K562 (cell line): ENCODE results near the gene SPATA17.

Experiments
- BCL6 ChIP-seq: fragments of 250-450 bp; sonication (Bioruptor Pico); IDR thresholded peaks from 2 replicates; pipeline ENCODE4 v1.4.0; 2020
- CBFA2T2 ChIP-seq: fragments of 450-650 bp; conservative IDR thresholded peaks from 2 replicates; pipeline ENCODE4 v1.6.1; 2017; ENCODE audit warnings: mild to moderate bottlenecking
- MYNN ChIP-seq, 2 experiments: sonication (generic); formaldehyde crosslinking in 1 of 2; IDR thresholded peaks; 2 replicates each; pipeline versions ENCODE4 v1.5.0 to v1.6.1; 2016 to 2020; ENCODE audit warnings: antibody characterized with exemption in 1 of 2, missing genetic modification reagents in 1 of 2
- NR1H2 ChIP-seq: sonication (generic); formaldehyde crosslinking; IDR thresholded peaks from 2 replicates; pipeline ENCODE4 v1.4.0; 2020; ENCODE audit warnings: mild to moderate bottlenecking, missing genetic modification reagents
- POLR2A ChIP-seq: fragments of 450-650 bp; conservative IDR thresholded peaks from 2 replicates; pipeline ENCODE4 v1.6.1; 2016
- SNRNP70 ChIP-seq: fragments of 200-400 bp; formaldehyde crosslinking; optimal IDR thresholded peaks from 2 replicates; pipeline ENCODE3; 2017; ENCODE audit warnings: low read depth, low read length
- SP1 ChIP-seq: sonication (generic); formaldehyde crosslinking; IDR thresholded peaks from 2 replicates; pipeline ENCODE4 v1.8.1; 2022; ENCODE audit warnings: mild to moderate bottlenecking, missing genetic modification reagents
- ZNF282 ChIP-seq: sonication (generic); formaldehyde crosslinking; IDR thresholded peaks from 2 replicates; pipeline ENCODE4 v1.8.1; 2023; ENCODE audit warnings: missing genetic modification reagents
- TF ChIP-seq, protein P1 (sequence below): sonication (generic); formaldehyde crosslinking; IDR thresholded peaks from 2 replicates; pipeline ENCODE4 v1.9.0; 2022; ENCODE audit warnings: mild to moderate bottlenecking, missing genetic modification reagents
- TF ChIP-seq, protein P2 (sequence below): fragments of 450-650 bp; IDR thresholded peaks from 2 replicates; pipeline ENCODE4 v1.6.1; 2018; ENCODE audit warnings: mild to moderate bottlenecking, low read depth; ENCODE audit not compliant: partially characterized antibody

DNA sequence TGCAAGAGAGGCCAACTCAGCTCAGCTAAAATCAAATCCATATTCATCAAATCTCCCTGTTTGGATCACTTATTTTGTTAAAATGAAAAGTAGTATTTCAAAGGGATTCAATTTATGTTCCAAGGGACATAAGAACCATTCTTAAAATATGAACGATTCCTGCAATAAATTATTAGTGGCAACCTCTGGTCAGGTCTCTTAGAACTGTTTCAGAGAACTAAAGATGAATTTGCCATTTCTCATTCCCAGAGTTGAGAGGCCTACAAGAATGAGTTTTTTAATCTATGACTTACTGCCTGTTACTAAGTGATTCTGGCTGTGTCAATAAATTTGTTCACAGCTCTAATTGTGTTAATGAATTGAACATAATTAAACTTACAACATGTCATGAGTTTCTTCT, 268.5 kb downstream of the SPATA17 start:
- TF ChIP-seq NR1H2 (CRISPR knock-in tag) (no peak), CBFA2T2 (no peak), POLR2A (no peak), MYNN (IDR thresholded peaks at IDR 0.05) (no peak), MYNN (CRISPR knock-in tag; IDR thresholded peaks at IDR 0.05) (no peak), BCL6 (CRISPR knock-in tag) (no peak), SNRNP70 (no peak), SP1 (CRISPR knock-in tag) (no peak), ZNF282 (CRISPR knock-in tag) (no peak)
- TF ChIP-seq, protein P1, sequence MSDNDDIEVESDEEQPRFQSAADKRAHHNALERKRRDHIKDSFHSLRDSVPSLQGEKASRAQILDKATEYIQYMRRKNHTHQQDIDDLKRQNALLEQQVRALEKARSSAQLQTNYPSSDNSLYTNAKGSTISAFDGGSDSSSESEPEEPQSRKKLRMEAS (CRISPR knock-in tag), result no peak
- TF ChIP-seq, protein P2, sequence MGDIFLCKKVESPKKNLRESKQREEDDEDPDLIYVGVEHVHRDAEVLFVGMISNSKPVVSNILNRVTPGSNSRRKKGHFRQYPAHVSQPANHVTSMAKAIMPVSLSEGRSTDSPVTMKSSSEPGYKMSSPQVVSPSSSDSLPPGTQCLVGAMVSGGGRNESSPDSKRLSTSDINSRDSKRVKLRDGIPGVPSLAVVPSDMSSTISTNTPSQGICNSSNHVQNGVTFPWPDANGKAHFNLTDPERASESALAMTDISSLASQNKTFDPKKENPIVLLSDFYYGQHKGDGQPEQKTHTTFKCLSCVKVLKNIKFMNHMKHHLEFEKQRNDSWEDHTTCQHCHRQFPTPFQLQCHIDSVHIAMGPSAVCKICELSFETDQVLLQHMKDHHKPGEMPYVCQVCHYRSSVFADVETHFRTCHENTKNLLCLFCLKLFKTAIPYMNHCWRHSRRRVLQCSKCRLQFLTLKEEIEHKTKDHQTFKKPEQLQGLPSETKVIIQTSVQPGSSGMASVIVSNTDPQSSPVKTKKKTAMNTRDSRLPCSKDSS, result no peak
